ENCODE results near the gene CXorf58. TPM values are rescaled to one million over a fixed set of nuclear protein-coding genes. Genes with fewer than 3 reads are reported as not detected.

CXorf58 gene
- total RNA-seq, 2 experiments from 2014 or later, result 0.21 to 0.31 TPM

DNA sequence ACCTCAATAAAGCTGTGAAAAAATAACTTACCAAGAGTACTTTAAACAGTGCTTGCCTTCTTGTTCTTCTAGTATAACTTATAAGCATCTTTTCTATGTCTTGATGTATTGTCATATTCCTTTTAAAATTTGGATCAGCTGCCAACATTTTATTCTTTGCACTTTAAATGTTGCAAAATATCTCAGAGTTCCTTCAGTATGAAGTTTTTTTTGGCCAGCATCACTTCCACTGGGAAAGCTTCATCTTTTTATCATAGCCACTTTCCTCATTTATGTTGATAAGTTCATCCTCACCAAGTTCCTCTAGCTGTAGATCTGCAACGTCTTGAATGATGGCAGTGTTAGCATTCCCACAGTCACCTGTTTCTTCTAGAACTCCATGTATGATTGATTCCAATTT lies 24.2 kb downstream of the CXorf58 start:
- CTCF ChIA-PET, result interaction anchor here (0.9 to 1.0 kb wide), 2 partner anchors 17 to 23 kb away, joined by 3 read pairs; no protein-coding TSS in a partner anchor
- DNase-seq, result no peak
- POLR2A ChIA-PET, result interaction anchor here (0.9 kb wide), 1 partner anchor 92 kb away, joined by 4 read pairs; no protein-coding TSS in a partner anchor
- Mint-ChIP-seq H3K9me3 (ENCODE audit: insufficient read depth) (no peaks in the 10 kb centered on the region), H3K4me3 (no peak overlapping the region), H3K36me3 (ENCODE audit: low read depth) (peaks cover 9% of the 10 kb centered on the region), H3K4me1 (ENCODE audit: low read depth) (peaks cover 17% of the 10 kb centered on the region), H3K27ac (peak overlapping the region; percentile 77), H3K27me3 (ENCODE audit: low read depth) (no peaks in the 10 kb centered on the region)
- ATAC-seq, result no peak

DNA sequence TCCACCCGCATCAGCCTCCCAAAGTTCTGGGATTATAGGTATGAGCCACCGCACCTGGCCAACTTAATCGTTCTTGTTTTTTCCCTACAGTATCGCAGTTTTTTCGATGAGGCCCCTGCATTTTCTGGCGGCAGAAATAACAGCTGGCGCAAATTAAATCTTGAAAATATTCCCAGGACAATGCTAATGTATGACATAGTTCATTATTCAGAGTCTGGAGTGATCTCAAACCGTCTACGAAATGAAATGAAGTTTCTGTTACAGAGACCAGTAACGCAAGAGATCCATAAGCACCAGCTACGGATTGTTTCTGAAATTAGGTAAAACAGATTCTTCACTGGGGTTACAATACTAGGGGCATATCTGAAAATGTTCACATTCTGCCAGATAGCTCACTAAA lies 27.3 kb downstream of the CXorf58 start:
- DNase-seq, result no peak
- Mint-ChIP-seq H3K4me3 (no peak overlapping the region), H3K27me3 (ENCODE audit: low read depth) (no peaks in the 10 kb centered on the region), H3K4me1 (ENCODE audit: low read depth) (peaks cover 17% of the 10 kb centered on the region), H3K9me3 (ENCODE audit: insufficient read depth) (no peaks in the 10 kb centered on the region), H3K36me3 (ENCODE audit: low read depth) (peaks cover 8% of the 10 kb centered on the region), H3K27ac (no peak overlapping the region)
- no peak for ATAC-seq
- ChIA-PET POLR2A (no interaction called here), CTCF (no interaction called here)

DNA sequence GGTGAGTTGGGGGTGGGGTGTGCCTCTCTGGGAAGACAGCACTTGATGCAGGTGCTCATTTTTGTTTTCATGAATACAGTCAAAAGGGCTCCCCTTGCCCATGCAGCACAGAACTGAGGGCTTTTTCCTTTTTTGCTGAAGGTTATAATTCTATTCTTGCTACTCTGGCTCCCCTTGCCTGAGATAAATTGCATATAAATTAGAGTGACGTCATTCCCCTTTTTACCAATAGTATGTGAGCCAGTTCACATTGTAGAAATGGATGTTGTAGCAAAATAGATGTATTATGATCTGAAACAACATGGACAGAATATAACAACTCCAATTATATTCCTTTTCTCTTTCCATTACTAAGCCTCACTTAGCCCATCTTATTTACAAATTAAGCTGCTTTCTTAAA lies 28.4 kb downstream of the CXorf58 start:
- H3K4me3 Mint-ChIP-seq, result no peak overlapping the region
- H3K9me3 Mint-ChIP-seq (ENCODE audit: insufficient read depth), result no peaks in the 10 kb centered on the region
- no peaks in the 10 kb centered on the region for H3K27me3 Mint-ChIP-seq (ENCODE audit: low read depth)
- no peak for DNase-seq
- no peak overlapping the region for H3K27ac Mint-ChIP-seq
- ChIA-PET POLR2A (no interaction called here), CTCF (no interaction called here)
- ATAC-seq, result no peak
- peaks cover 13% of the 10 kb centered on the region for H3K4me1 Mint-ChIP-seq (ENCODE audit: low read depth)
- H3K36me3 Mint-ChIP-seq (ENCODE audit: low read depth), result peaks cover 7% of the 10 kb centered on the region

DNA sequence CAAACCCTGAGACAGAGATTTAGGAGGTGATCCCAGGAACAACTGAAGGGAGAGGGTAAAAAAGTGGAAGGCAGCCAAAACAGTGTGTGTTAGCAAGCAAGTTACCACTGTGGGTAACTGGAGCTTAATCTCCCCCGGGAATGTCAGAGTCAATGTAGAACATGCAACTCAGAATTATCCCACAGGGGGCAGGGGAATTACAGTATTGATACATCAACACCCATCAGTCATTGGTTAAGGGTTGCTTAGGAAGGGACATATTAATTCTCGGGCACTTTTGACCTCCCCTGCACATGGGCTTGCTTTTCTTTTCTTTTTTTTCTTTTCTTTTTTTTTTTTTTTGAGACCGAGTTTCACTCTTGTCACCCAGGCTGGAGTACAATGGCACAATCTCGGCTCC lies 29.3 kb downstream of the CXorf58 start:
- Mint-ChIP-seq H3K27ac (no peak overlapping the region), H3K9me3 (ENCODE audit: insufficient read depth) (no peaks in the 10 kb centered on the region), H3K4me1 (ENCODE audit: low read depth) (peaks cover 4% of the 10 kb centered on the region)

DNA sequence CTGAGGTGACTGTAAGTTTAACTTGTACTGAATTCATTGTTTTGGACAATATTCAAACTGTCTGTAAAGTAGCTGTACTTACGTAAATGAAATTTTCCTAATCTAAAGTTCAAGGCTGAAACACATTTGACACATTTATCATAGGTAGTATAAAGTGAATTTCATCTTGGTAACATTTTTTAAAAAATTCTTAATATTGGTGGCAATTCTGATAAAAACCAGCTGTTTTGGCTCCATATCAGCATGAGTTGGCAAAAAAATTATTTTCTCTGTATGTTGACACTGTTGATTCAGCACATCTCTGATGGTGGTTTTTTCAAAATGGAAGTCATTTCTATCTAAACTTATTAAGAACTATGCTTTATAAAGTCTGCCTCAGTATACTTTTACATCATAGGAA lies 30.9 kb downstream of the CXorf58 start:
- ATAC-seq (no peak), DNase-seq (no peak)
- POLR2A ChIA-PET, result interaction anchor here (1.2 kb wide), 1 partner anchor 156 kb away, joined by 3 read pairs; the partner anchor contains the start of gene SAT1
- Mint-ChIP-seq H3K36me3 (ENCODE audit: low read depth) (peaks cover 3% of the 10 kb centered on the region), H3K4me1 (ENCODE audit: low read depth) (no peaks in the 10 kb centered on the region), H3K27ac (no peak overlapping the region), H3K4me3 (no peak overlapping the region), H3K9me3 (ENCODE audit: insufficient read depth) (no peaks in the 10 kb centered on the region), H3K27me3 (ENCODE audit: low read depth) (no peaks in the 10 kb centered on the region)
- CTCF ChIA-PET, result no interaction called here

More for the DNA sequence above, 29.3 kb downstream of the CXorf58 start:
- CTCF ChIA-PET, result interaction anchor here (1.2 kb wide), 1 partner anchor 15 kb away, joined by 3 read pairs; no protein-coding TSS in a partner anchor
- no peak overlapping the region for H3K4me3 Mint-ChIP-seq
- no peak for DNase-seq
- peaks cover 3% of the 10 kb centered on the region for H3K36me3 Mint-ChIP-seq (ENCODE audit: low read depth)
- no peaks in the 10 kb centered on the region for H3K27me3 Mint-ChIP-seq (ENCODE audit: low read depth)
- POLR2A ChIA-PET, result no interaction called here
- no peak for ATAC-seq

DNA sequence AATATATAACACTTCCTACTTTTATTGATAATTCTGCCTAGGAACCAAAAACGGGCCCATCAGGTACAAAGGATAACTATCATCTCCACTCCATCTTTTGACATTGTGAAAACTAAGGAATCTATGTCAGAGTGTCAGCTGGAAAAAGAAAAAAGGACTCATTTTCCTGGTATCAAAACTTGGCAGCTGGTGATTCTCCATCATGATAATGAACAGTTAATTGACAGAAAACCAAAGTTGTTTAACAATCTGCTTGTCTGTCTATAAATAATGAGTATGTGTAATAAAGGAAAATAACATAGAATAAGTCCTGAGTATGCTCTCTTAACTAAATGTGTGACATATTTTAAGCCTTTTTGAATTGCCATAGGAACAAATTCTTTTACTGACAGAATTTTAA lies 31.4 kb downstream of the CXorf58 start:
- ATAC-seq (no peak), DNase-seq (no peak)
- Mint-ChIP-seq H3K36me3 (ENCODE audit: low read depth) (peaks cover 3% of the 10 kb centered on the region), H3K9me3 (ENCODE audit: insufficient read depth) (no peaks in the 10 kb centered on the region), H3K27me3 (ENCODE audit: low read depth) (no peaks in the 10 kb centered on the region), H3K4me1 (ENCODE audit: low read depth) (no peaks in the 10 kb centered on the region), H3K4me3 (no peak overlapping the region), H3K27ac (no peak overlapping the region)
- ChIA-PET CTCF (no interaction called here), POLR2A (no interaction called here)

DNA sequence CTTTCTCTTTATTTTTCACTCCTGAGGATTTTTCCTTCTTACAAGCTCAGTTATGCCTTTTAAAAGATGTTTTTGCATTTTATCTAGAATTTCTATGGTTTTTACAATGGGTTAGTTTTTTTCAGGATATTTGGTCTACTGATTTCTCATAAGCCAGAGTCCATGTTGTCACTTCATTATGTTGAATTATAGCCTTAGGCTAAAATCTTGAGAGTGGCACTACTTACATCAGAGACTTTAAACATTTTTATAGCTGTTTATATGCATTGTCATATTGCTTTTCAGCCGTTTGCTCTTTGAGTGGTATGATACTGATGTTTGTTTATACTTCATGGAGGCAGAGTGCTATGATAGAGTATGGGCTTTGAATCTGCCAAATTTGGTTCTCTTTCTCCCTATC lies 36.4 kb downstream of the CXorf58 start:
- DNase-seq, result no peak
- H3K27me3 Mint-ChIP-seq (ENCODE audit: low read depth), result no peaks in the 10 kb centered on the region
- peaks cover 3% of the 10 kb centered on the region for H3K4me1 Mint-ChIP-seq (ENCODE audit: low read depth)
- CTCF ChIA-PET, result interaction anchor here (1.6 kb wide), 1 partner anchor 10 kb away, joined by 4 read pairs; no protein-coding TSS in a partner anchor
- H3K36me3 Mint-ChIP-seq (ENCODE audit: low read depth), result peaks cover 16% of the 10 kb centered on the region
- POLR2A ChIA-PET, result no interaction called here
- no peak overlapping the region for H3K4me3 Mint-ChIP-seq
- H3K9me3 Mint-ChIP-seq (ENCODE audit: insufficient read depth), result no peaks in the 10 kb centered on the region
- no peak overlapping the region for H3K27ac Mint-ChIP-seq
- no peak for ATAC-seq

DNA sequence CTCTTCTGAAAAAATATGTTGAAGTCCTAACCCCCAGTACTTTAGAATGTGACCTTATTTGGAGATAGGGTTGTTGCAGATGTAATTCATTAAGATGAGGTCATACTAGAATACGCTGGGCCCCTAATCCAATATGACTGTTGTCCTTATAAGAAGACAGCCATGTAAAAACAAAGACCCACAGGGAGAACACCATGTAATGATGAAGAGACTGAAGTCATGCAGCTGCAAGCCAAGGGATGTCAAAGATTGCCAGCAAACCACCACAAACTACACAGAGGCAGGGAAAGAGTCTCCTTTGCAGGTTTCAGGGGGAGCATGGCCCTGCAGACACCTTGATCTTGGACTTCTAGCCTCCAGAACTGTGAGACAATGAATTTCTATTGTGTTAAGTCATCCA lies 37.4 kb downstream of the CXorf58 start:
- H3K27me3 Mint-ChIP-seq (ENCODE audit: low read depth), result no peaks in the 10 kb centered on the region
- no peak for DNase-seq
- CTCF ChIA-PET, result interaction anchor here (1.6 kb wide), 1 partner anchor 11 kb away, joined by 4 read pairs; no protein-coding TSS in a partner anchor
- POLR2A ChIA-PET, result no interaction called here
- H3K4me1 Mint-ChIP-seq (ENCODE audit: low read depth), result peaks cover 6% of the 10 kb centered on the region
- no peak overlapping the region for H3K27ac Mint-ChIP-seq
- no peaks in the 10 kb centered on the region for H3K9me3 Mint-ChIP-seq (ENCODE audit: insufficient read depth)
- no peak overlapping the region for H3K4me3 Mint-ChIP-seq
- no peak for ATAC-seq
- peaks cover 16% of the 10 kb centered on the region for H3K36me3 Mint-ChIP-seq (ENCODE audit: low read depth)

DNA sequence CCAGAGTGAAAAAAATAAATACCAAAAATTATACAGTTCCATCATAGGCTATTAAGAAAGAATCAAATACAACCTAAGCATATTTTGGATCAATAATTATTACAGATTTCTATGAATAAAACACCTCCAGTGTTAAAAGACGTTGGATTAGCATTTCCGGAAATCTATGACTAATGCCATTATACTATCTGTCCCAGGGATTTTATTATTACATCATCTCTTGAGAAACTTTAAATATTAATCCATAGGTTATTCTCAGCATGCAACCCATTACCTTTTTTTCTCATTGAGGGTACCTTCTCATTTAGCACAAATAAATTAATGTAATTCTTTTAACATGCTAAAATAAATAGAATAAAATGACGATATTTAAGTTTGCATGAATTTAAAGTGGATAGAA lies 44.6 kb downstream of the CXorf58 start:
- peaks cover 22% of the 10 kb centered on the region for H3K4me1 Mint-ChIP-seq (ENCODE audit: low read depth)
- DNase-seq (no peak), ATAC-seq (no peak)
- CTCF ChIA-PET, result interaction anchor here (0.7 to 1.9 kb wide), 9 partner anchors 11 to 170 kb away, joined by 3 to 7 read pairs (median 3); partner anchors contain the start of genes KLHL15 and SAT1
- H3K4me3 Mint-ChIP-seq, result peak overlapping the region; percentile 81
- POLR2A ChIA-PET, result interaction anchor here (0.6 to 1.6 kb wide), 8 partner anchors 28 to 169 kb away, joined by 3 to 10 read pairs (median 4); partner anchors contain the start of genes APOO, CXorf58, EIF2S3 and KLHL15
- H3K27ac Mint-ChIP-seq, result peak overlapping the region; percentile 34
- no peaks in the 10 kb centered on the region for H3K9me3 Mint-ChIP-seq (ENCODE audit: insufficient read depth)
- peaks cover 5% of the 10 kb centered on the region for H3K36me3 Mint-ChIP-seq (ENCODE audit: low read depth)
- no peaks in the 10 kb centered on the region for H3K27me3 Mint-ChIP-seq (ENCODE audit: low read depth)

DNA sequence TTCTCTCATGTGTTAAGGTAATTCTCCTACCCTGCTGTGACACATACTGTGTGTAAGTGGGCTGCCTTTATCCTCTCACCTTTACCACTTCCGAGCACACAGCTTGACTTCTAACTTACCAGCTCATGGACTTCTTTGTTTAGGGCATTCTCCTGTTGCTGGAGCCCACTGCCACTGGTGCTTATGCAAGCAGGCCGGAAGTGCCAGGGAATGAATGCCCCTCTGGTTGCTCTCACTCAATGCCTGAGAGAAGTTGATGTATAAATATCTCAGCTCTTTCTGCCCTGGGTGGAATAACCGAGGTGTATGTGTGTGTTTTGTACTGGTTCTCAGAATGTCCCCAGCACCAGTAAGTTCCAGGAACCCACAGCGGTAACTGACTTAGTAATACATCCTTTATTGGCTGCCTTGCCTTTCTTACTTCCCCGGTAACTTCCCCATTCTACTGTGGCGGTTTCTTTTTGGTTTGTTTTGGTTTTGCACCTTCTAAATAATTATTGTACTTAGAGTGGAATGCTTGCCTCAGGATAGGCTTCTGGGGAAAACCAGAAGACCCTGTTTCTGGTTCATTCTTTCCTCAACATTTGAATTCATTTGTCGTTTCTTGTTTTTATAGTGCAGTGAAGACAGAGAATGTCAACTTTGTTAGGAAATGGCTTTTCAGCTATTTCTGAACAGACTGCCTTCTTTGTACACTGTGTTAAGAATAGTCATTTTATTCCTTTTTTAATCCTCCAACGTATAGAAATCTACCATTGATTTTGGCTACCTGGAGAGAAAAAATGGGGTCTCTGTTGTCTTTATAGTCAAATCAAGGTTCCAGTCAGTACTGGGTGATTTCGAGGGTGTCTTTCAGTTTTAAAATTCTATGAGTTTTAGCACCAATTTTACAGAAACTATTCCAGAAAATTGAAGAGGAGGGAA lies 45.4 kb downstream of the CXorf58 start:
- ATAC-seq, result peak; percentile 93
- ChIA-PET CTCF (interaction anchor here (0.7 to 1.9 kb wide), 7 partner anchors 40 to 171 kb away, joined by 3 to 7 read pairs (median 4); partner anchors contain the start of genes KLHL15 and SAT1), POLR2A (interaction anchor here (0.6 to 1.6 kb wide), 8 partner anchors 29 to 170 kb away, joined by 3 to 10 read pairs (median 4); partner anchors contain the start of genes APOO, CXorf58, EIF2S3 and KLHL15)
- Mint-ChIP-seq H3K27me3 (ENCODE audit: low read depth) (no peaks in the 10 kb centered on the region), H3K4me3 (peak overlapping the region; percentile 81), H3K36me3 (ENCODE audit: low read depth) (peaks cover 4% of the 10 kb centered on the region), H3K4me1 (ENCODE audit: low read depth) (peaks cover 22% of the 10 kb centered on the region), H3K27ac (peak overlapping the region; percentile 94), H3K9me3 (ENCODE audit: insufficient read depth) (no peaks in the 10 kb centered on the region)
- peak; percentile 69 for DNase-seq

DNA sequence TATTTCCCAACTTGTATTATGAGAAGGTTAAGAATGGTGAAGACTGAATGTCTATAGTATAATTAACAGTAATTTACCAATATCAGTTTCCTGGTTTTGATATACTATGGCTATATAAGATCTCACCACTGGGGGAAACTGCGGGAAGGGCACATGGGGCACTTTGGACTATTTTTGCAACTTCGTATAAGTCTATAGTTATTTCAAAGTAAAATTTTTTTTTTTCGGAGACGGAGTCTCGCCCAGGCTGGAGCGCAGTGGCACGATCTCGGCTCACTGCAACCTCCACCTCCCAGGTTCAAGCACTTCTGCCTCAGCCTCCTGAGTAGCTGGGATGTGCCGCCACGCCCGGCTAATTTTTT lies 46.1 kb downstream of the CXorf58 start:
- CTCF ChIA-PET, result interaction anchor here (1.5 to 1.9 kb wide), 2 partner anchors 52 to 100 kb away, joined by 6 to 7 read pairs; no protein-coding TSS in a partner anchor
- H3K9me3 Mint-ChIP-seq (ENCODE audit: insufficient read depth), result no peaks in the 10 kb centered on the region
- peaks cover 22% of the 10 kb centered on the region for H3K4me1 Mint-ChIP-seq (ENCODE audit: low read depth)
- H3K27me3 Mint-ChIP-seq (ENCODE audit: low read depth), result no peaks in the 10 kb centered on the region
- ATAC-seq, result peak; percentile 16
- H3K4me3 Mint-ChIP-seq, result peak overlapping the region; percentile 81
- DNase-seq, result peak; percentile 30
- peaks cover 3% of the 10 kb centered on the region for H3K36me3 Mint-ChIP-seq (ENCODE audit: low read depth)
- POLR2A ChIA-PET, result interaction anchor here (1.6 kb wide), 1 partner anchor 100 kb away, joined by 8 read pairs; the partner anchor contains the start of gene EIF2S3
- H3K27ac Mint-ChIP-seq, result peak overlapping the region; percentile 94

DNA sequence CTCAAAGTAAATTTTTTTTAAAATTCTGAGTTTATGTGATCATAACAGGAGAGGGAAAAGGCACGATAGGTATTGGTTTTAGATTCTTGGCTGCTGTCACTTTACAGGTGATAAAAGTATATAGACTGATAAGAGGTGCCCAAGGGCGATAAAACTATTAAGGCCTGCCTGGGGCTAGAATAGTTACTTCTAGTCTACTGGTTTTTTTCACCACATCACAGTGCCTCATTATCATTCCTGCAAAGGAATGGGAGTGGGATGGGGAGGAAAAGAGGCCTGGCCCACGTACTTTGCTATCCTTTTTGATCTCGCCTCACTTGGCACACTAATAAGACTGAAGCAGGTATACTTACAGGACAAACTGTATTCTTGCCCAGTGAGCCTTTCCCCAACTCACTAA lies 46.6 kb downstream of the CXorf58 start:
- no peak for ATAC-seq
- POLR2A ChIA-PET, result no interaction called here
- no peaks in the 10 kb centered on the region for H3K9me3 Mint-ChIP-seq (ENCODE audit: insufficient read depth)
- CTCF ChIA-PET, result interaction anchor here (1.3 kb wide), 1 partner anchor 46 kb away, joined by 5 read pairs; the partner anchor contains the start of genes APOO and CXorf58
- peak overlapping the region; percentile 94 for H3K27ac Mint-ChIP-seq
- peaks cover 24% of the 10 kb centered on the region for H3K4me1 Mint-ChIP-seq (ENCODE audit: low read depth)
- H3K27me3 Mint-ChIP-seq (ENCODE audit: low read depth), result no peaks in the 10 kb centered on the region
- H3K4me3 Mint-ChIP-seq, result no peak overlapping the region
- H3K36me3 Mint-ChIP-seq (ENCODE audit: low read depth), result peaks cover 3% of the 10 kb centered on the region
- DNase-seq, result no peak
